ENCODE results near the gene CBFA2T3.

CBFA2T3 gene

DNA sequence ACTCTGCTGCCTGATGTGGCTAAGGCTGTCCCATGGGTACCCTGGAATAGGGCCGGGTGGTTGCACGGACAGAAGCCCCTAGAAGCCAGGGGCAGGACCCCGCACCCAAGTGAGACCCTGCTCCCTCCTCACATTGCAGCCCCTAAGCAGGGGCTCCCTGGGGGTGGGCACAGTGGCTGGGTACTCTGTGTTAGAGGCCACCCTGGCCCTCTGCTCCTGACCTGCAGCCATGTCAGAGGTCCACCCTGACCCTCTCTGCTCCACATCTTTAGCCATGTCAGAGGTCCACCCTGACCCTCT, 2.1 kb downstream of the CBFA2T3 start:
- H2AFZ ChIP-seq (ENCODE audit: low read length) = no peak overlapping the region
- peaks cover 10% of the 10 kb centered on the region for H3F3A ChIP-seq (ENCODE audit: low read depth)
- peak overlapping the region; percentile 100 for H3K9ac ChIP-seq (ENCODE audit: low read depth, low read length, poor library complexity, severe bottlenecking)
- peaks cover 51% of the 10 kb centered on the region for H4K20me1 ChIP-seq (ENCODE audit: insufficient read depth, low read length, poor library complexity, severe bottlenecking)
- no peaks in the 10 kb centered on the region; the same call in 1 of the 2 replicates for H3K36me3 ChIP-seq (ENCODE audit: insufficient read depth, low read length)
- no peak for TF ChIP-seq EZH2phosphoT487 (IDR thresholded peaks at IDR 0.05; ENCODE audit: borderline replicate concordance)
- TF ChIP-seq, protein P1, sequence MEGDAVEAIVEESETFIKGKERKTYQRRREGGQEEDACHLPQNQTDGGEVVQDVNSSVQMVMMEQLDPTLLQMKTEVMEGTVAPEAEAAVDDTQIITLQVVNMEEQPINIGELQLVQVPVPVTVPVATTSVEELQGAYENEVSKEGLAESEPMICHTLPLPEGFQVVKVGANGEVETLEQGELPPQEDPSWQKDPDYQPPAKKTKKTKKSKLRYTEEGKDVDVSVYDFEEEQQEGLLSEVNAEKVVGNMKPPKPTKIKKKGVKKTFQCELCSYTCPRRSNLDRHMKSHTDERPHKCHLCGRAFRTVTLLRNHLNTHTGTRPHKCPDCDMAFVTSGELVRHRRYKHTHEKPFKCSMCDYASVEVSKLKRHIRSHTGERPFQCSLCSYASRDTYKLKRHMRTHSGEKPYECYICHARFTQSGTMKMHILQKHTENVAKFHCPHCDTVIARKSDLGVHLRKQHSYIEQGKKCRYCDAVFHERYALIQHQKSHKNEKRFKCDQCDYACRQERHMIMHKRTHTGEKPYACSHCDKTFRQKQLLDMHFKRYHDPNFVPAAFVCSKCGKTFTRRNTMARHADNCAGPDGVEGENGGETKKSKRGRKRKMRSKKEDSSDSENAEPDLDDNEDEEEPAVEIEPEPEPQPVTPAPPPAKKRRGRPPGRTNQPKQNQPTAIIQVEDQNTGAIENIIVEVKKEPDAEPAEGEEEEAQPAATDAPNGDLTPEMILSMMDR (conservative IDR thresholded peaks at IDR 0.05; ENCODE audit: low read length) = no peak
- H3K4me2 ChIP-seq (ENCODE audit: low read depth, low read length, poor library complexity, severe bottlenecking) = peak overlapping the region; percentile 97
- H3K79me2 ChIP-seq (ENCODE audit: insufficient read depth, low read length) = peaks cover 85% of the 10 kb centered on the region
- H3K9me3 ChIP-seq (ENCODE audit: insufficient read depth, low read depth, low read length) = no peaks in the 10 kb centered on the region
- H3K4me3 ChIP-seq (ENCODE audit: low read length, poor library complexity, severe bottlenecking) = peak overlapping the region; percentile 98
- H3K4me1 ChIP-seq (ENCODE audit: insufficient read depth, low read length, poor library complexity, severe bottlenecking) = peaks cover 16% of the 10 kb centered on the region
- H3K27me3 ChIP-seq (ENCODE audit: insufficient read depth, low read length, poor library complexity, severe bottlenecking) = peaks cover 12% of the 10 kb centered on the region
- H3K9me2 ChIP-seq (replicated peaks; ENCODE audit: low read depth, low read length) = no peaks in the 10 kb centered on the region

DNA sequence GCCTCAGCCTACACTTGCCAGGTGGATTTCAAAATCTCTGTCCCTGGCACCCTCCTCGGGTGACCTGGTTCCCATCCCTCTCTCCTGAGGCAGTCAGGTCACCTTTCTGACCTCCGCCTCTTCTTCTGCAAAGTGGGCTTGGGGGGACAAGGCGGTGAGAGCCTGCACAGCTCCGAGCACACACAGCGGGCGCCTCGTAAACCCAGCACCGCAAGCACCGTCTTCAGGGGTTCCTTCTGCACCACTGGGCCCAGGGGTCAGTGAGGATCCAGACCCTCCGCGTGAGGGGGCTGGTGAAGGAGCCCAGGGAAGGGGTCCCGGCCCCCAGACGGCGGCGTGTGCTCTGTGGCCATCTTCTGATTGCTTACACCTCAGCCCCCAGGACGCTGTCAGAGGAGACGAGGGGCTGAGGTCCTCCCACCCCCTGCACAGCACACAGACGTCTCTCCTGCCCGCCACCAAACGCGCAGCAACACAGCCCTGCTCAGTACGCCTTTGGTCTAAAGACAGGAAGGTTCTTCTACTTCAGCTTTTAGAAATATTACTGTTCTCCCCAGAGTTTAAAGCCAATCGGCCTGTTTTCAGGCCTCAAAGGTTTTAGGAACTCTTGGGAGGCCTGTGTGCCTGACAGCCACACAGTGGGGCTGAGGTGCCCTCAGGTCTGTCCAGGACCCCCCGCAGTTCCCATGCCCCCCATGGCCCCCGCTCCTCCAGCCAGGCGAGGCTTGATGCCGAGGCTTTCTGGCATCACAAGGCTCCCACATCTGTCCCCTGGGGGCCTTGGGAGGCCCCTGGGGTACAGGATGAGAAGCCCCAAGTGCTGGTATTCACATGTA, 2.7 kb downstream of the CBFA2T3 start:
- H3K36me3 ChIP-seq (ENCODE audit: insufficient read depth, low read length) = no peaks in the 10 kb centered on the region; the same call in 1 of the 2 replicates
- TF ChIP-seq, protein P1 (conservative IDR thresholded peaks at IDR 0.05; ENCODE audit: low read length) = no peak
- TF ChIP-seq EZH2phosphoT487 (IDR thresholded peaks at IDR 0.05; ENCODE audit: borderline replicate concordance) = no peak
- H3K4me1 ChIP-seq (ENCODE audit: insufficient read depth, low read length, poor library complexity, severe bottlenecking) = peaks cover 14% of the 10 kb centered on the region
- peaks cover 90% of the 10 kb centered on the region for H3K79me2 ChIP-seq (ENCODE audit: insufficient read depth, low read length)
- H4K20me1 ChIP-seq (ENCODE audit: insufficient read depth, low read length, poor library complexity, severe bottlenecking) = peaks cover 57% of the 10 kb centered on the region
- no peaks in the 10 kb centered on the region for H3K9me3 ChIP-seq (ENCODE audit: insufficient read depth, low read depth, low read length)
- H3K4me3 ChIP-seq (ENCODE audit: low read length, poor library complexity, severe bottlenecking) = peak overlapping the region; percentile 98
- peak overlapping the region; percentile 97 for H3K4me2 ChIP-seq (ENCODE audit: low read depth, low read length, poor library complexity, severe bottlenecking)
- H3K9ac ChIP-seq (ENCODE audit: low read depth, low read length, poor library complexity, severe bottlenecking) = peak overlapping the region; percentile 100
- peaks cover 12% of the 10 kb centered on the region for H3K27me3 ChIP-seq (ENCODE audit: insufficient read depth, low read length, poor library complexity, severe bottlenecking)
- no peak overlapping the region for H2AFZ ChIP-seq (ENCODE audit: low read length)
- H3F3A ChIP-seq (ENCODE audit: low read depth) = peaks cover 10% of the 10 kb centered on the region
- no peaks in the 10 kb centered on the region for H3K9me2 ChIP-seq (replicated peaks; ENCODE audit: low read depth, low read length)

DNA sequence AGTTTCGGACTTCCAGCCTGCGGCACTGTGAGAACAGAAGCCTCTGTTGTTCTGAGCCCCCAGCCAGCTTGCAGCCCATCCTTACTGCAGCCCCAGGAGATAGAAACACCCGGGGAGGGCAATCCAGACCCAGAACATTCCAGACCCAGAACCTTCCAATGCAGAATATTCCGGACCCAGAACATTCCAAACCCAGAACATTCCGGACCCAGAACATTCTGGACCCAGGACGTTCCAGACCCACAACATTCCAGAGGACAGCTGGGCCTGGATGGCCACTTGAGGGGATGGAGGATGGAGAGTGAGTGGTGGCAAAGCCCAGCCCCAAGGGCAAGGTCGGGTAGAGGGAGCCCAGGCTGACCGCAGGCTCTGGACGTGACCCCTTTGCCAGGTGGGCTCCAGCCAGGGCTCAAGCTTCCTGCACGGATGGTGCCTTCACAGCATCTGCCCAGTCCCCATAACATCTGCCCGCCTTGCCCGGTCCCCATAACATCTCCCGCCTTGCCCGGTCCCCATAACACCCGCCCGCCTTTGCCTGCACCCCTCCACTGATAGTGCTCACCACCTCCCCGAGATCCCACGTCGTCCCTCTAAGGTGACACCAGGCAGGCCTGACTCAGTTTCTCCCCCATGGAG, 3.5 kb downstream of the CBFA2T3 start:
- Histone ChIP-seq H3K9me2 (replicated peaks; ENCODE audit: low read depth, low read length) (no peaks in the 10 kb centered on the region), H4K20me1 (ENCODE audit: insufficient read depth, low read length, poor library complexity, severe bottlenecking) (peaks cover 64% of the 10 kb centered on the region), H3K9me3 (ENCODE audit: insufficient read depth, low read depth, low read length) (no peaks in the 10 kb centered on the region), H3F3A (ENCODE audit: low read depth) (peaks cover 8% of the 10 kb centered on the region), H3K4me3 (ENCODE audit: low read length, poor library complexity, severe bottlenecking) (peak overlapping the region; percentile 98), H3K4me1 (ENCODE audit: insufficient read depth, low read length, poor library complexity, severe bottlenecking) (peaks cover 11% of the 10 kb centered on the region), H2AFZ (ENCODE audit: low read length) (no peak overlapping the region), H3K9ac (ENCODE audit: low read depth, low read length, poor library complexity, severe bottlenecking) (peak overlapping the region; percentile 100), H3K4me2 (ENCODE audit: low read depth, low read length, poor library complexity, severe bottlenecking) (peak overlapping the region; percentile 97), H3K79me2 (ENCODE audit: insufficient read depth, low read length) (peaks cover 98% of the 10 kb centered on the region), H3K27me3 (ENCODE audit: insufficient read depth, low read length, poor library complexity, severe bottlenecking) (peaks cover 12% of the 10 kb centered on the region), H3K36me3 (ENCODE audit: insufficient read depth, low read length) (peaks cover 7% of the 10 kb centered on the region; the same call in 1 of the 2 replicates)
- TF ChIP-seq, protein P1 (conservative IDR thresholded peaks at IDR 0.05; ENCODE audit: low read length) = no peak
- TF ChIP-seq EZH2phosphoT487 (IDR thresholded peaks at IDR 0.05; ENCODE audit: borderline replicate concordance) = no peak

Measured in Loucy (cell line).